Suprapubic skin (tissue), 3 donors: ENCODE measurements around the gene COL8A2.

Source experiments
- EP300 ChIP-seq: sonication (generic); formaldehyde crosslinking; IDR thresholded peaks from one replicate; pipeline ENCODE4 v1.6.1; 2017; ENCODE audit warnings: antibody characterized with exemption
- POLR2A ChIP-seq, 2 donors: fragments of 450-650 bp; IDR thresholded peaks; one replicate each; pipeline ENCODE4 v1.6.1; 2017; ENCODE audit warnings: antibody characterized with exemption in 2 of 2, mild to moderate bottlenecking in 2 of 2, moderate library complexity in 2 of 2
- TF ChIP-seq, protein P1 (sequence below), 2 donors: fragments of 200-600 bp in 1 of 2; fragments of 450-650 bp in 1 of 2; sonication (generic) in 1 of 2; IDR thresholded peaks; one replicate each; pipeline ENCODE4 v1.5.1; 2016 to 2019; ENCODE audit warnings: antibody characterized with exemption in 2 of 2, mild to moderate bottlenecking in 1 of 2, moderate library complexity in 1 of 2

DNA sequence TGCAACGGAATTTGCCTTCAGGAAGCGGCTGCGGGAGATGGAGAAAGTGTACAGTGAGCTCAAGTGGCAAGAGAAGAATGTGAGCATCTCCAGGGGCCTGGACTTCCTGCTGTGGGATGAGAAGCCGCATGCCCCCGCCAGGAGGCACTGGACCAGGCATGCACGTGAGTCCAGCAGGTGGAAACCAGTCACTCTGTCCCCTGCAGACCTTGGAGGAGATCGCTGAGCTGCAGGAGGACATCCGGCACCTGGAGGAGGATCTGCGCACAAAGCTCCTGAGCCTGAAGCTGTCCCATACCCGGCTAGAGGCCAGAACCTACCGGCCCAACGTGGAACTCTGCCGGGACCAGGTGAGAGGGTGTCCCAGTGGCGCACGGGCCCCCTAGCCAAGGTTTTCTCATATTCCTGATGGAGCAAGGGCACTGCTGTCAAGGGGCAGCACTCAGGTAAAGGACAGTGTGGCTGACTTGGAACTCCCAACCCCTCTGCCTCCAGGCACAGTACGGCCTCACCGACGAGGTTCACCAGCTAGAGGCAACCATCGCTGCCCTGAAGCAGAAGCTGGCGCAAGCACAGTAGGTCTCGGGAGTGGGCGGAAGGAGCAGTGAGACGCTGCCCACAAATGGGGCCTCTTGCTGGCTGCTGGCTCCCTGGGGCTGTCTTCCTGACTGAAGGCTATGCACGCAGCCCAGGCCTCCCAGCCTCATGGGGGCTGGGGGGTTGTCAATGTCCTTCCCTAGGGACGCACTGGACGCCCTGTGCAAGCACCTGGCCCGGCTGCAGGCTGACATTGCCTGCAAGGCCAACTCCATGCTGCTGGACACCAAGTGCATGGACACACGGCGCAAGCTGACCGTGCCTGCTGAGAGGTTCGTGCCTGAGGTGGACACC, 37.5 kb downstream of the COL8A2 start:
- TF ChIP-seq, protein P1, sequence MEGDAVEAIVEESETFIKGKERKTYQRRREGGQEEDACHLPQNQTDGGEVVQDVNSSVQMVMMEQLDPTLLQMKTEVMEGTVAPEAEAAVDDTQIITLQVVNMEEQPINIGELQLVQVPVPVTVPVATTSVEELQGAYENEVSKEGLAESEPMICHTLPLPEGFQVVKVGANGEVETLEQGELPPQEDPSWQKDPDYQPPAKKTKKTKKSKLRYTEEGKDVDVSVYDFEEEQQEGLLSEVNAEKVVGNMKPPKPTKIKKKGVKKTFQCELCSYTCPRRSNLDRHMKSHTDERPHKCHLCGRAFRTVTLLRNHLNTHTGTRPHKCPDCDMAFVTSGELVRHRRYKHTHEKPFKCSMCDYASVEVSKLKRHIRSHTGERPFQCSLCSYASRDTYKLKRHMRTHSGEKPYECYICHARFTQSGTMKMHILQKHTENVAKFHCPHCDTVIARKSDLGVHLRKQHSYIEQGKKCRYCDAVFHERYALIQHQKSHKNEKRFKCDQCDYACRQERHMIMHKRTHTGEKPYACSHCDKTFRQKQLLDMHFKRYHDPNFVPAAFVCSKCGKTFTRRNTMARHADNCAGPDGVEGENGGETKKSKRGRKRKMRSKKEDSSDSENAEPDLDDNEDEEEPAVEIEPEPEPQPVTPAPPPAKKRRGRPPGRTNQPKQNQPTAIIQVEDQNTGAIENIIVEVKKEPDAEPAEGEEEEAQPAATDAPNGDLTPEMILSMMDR (IDR thresholded peaks at IDR 0.05), result no peak
- TF ChIP-seq POLR2A (IDR thresholded peaks at IDR 0.05) (no peak), EP300 (no peak)
